B cell (primary cell): ENCODE measurements around the gene SMPDL3B. TPM values are rescaled to one million over a fixed set of nuclear protein-coding genes. Genes with fewer than 3 reads are reported as not detected.

ENCODE experiments used
- ATAC-seq: fragments of 200-7000 bp; cut with Tn5 transposase; one replicate; pipeline ENCODE4 v1.10.0; 2021; ENCODE audit warnings: low read depth, mild to moderate bottlenecking, moderate number of reproducible peaks, moderate library complexity
- CTCF ChIA-PET: fragments of 350-600 bp; sonication (Branson Sonifier 250); formaldehyde crosslinking; loops from one replicate; lab custom pipeline; 2021; ENCODE audit warnings: antibody characterized with exemption, inconsistent platforms; lab: Charles Lee
- POLR2A ChIA-PET: fragments of 350-600 bp; sonication (Branson Sonifier 250); formaldehyde crosslinking; loops from one replicate; lab custom pipeline; 2021; ENCODE audit warnings: antibody characterized with exemption; lab: Charles Lee
- DNase-seq: peaks from one replicate; pipeline ENCODE4 v3.0.0; 2013
- H2AFZ ChIP-seq: 2 replicates; pipeline ENCODE4 v1.6.1; 2012; ENCODE audit warnings: mild to moderate bottlenecking, low read depth, low read length; ENCODE audit not compliant: insufficient read depth, poor library complexity, severe bottlenecking
- H3K27ac ChIP-seq, 2 donors: 1 replicate in 1 of 2; 2 replicates in 1 of 2; pipeline ENCODE4 v1.5.1; 2012 to 2013; ENCODE audit warnings: low read length in 2 of 2, mild to moderate bottlenecking in 2 of 2, moderate library complexity in 1 of 2
- H3K27me3 ChIP-seq, 4 experiments: fragments of 200-600 bp in 1 of 4; sonication (generic) in 1 of 4; replicated peaks in 1 of 4; 1 replicate in 2 of 4; 2 replicates in 2 of 4; pipeline versions ENCODE4 v1.6.1 to v1.7.0; 2013 to 2016; ENCODE audit warnings: low read length in 3 of 4, mild to moderate bottlenecking in 2 of 4, mixed read lengths in 1 of 4, moderate library complexity in 1 of 4; ENCODE audit not compliant: insufficient read depth in 4 of 4, control insufficient read depth in 3 of 4; ENCODE audit errors: control extremely low read depth in 1 of 4
- H3K36me3 ChIP-seq, 2 experiments: replicated peaks in 1 of 2; 1 replicate in 1 of 2; 2 replicates in 1 of 2; pipeline versions ENCODE4 v1.6.1 to v1.7.1; 2013; ENCODE audit warnings: low read length in 1 of 2; ENCODE audit not compliant: insufficient read depth in 2 of 2, control insufficient read depth in 1 of 2; ENCODE audit errors: control extremely low read depth in 1 of 2, extremely low read depth in 1 of 2
- H3K4me1 ChIP-seq, 2 donors: fragments of 200-600 bp in 1 of 2; sonication (generic) in 1 of 2; 1 replicate in 1 of 2; 2 replicates in 1 of 2; pipeline versions ENCODE4 v1.5.1 to v1.6.1; 2013 to 2017; ENCODE audit warnings: low read length in 2 of 2; ENCODE audit not compliant: control insufficient read depth in 2 of 2, insufficient read depth in 2 of 2
- H3K4me2 ChIP-seq: replicated peaks from 2 replicates; pipeline ENCODE3; 2012; ENCODE audit warnings: mild to moderate bottlenecking, low read depth, low read length; ENCODE audit not compliant: poor library complexity, severe bottlenecking
- H3K4me3 ChIP-seq, 5 experiments: fragments of 200-600 bp in 1 of 5; sonication (generic) in 1 of 5; 1 replicate in 3 of 5; 2 replicates in 2 of 5; pipeline versions ENCODE4 v1.5.1 to v1.7.0; 2011 to 2016; ENCODE audit warnings: low read length in 4 of 5, mild to moderate bottlenecking in 4 of 5, low read depth in 2 of 5, control low read depth in 1 of 5, moderate library complexity in 1 of 5; ENCODE audit not compliant: insufficient read depth in 1 of 5; ENCODE audit errors: control extremely low read depth in 1 of 5, extremely low read depth in 1 of 5
- H3K79me2 ChIP-seq: fragments of 200-600 bp; sonication (generic); one replicate; pipeline ENCODE4 v1.6.0; 2016; ENCODE audit warnings: low read length; ENCODE audit not compliant: control insufficient read depth, insufficient read depth
- H3K9ac ChIP-seq: fragments of 200-600 bp; sonication (generic); 2 replicates; pipeline ENCODE4 v1.6.1; 2017; ENCODE audit warnings: mild to moderate bottlenecking, low read length, moderate library complexity
- H3K9me3 ChIP-seq, 3 donors: one replicate each; pipeline versions ENCODE4 v1.6.1 to v1.7.1; 2013; ENCODE audit warnings: low read length in 2 of 3; ENCODE audit not compliant: control insufficient read depth in 2 of 3, insufficient read depth in 1 of 3; ENCODE audit errors: control extremely low read depth in 1 of 3
- H4K20me1 ChIP-seq: 2 replicates; pipeline ENCODE4 v1.6.0; 2012; ENCODE audit warnings: mild to moderate bottlenecking, low read length; ENCODE audit not compliant: insufficient read depth, control insufficient read depth, poor library complexity, severe bottlenecking
- H3K27ac Mint-ChIP-seq: one replicate; pipeline ENCODE4 v1.8.0; 2021; ENCODE audit warnings: mixed read lengths
- H3K27me3 Mint-ChIP-seq: one replicate; pipeline ENCODE4 v1.8.0; 2021; ENCODE audit warnings: mixed read lengths
- H3K4me1 Mint-ChIP-seq: one replicate; pipeline ENCODE4 v1.8.0; 2021; ENCODE audit warnings: mixed read lengths
- H3K4me3 Mint-ChIP-seq: one replicate; pipeline ENCODE4 v1.8.0; 2021; ENCODE audit warnings: mixed read lengths
- H3K9me3 Mint-ChIP-seq: one replicate; pipeline ENCODE4 v1.8.0; 2022; ENCODE audit warnings: mixed read lengths; ENCODE audit not compliant: insufficient read depth
- EZH2 ChIP-seq: IDR thresholded peaks from 2 replicates; pipeline ENCODE4 v1.6.1; 2012; ENCODE audit warnings: borderline replicate concordance, low read depth, mild to moderate bottlenecking, moderate library complexity, low read length; ENCODE audit not compliant: insufficient read depth, poor library complexity, severe bottlenecking
- WGBS: methylation state at CpG from one replicate; pipeline ENCODE4 v1.1.5; 2013; ENCODE audit warnings: missing lambda C conversion rate; ENCODE audit not compliant: insufficient coverage; 5-methylcytosine and 5-hydroxymethylcytosine counted together
- intact Hi-C: fragments of 100-400 bp; cut with micrococcal nuclease; formaldehyde crosslinking; loops from one replicate; pipeline ENCODE4 v1.10.0; 2022
- polyA plus RNA-seq: library from polyadenylated mRNA; depleted of rRNA; stranded (reverse); fragments of >200 nt; gene quantifications from 2 replicates; pipeline ENCODE4 v1.2.3, GENCODE V29; 2012
- total RNA-seq, 2 donors: library from RNA; stranded (reverse); fragments of 120-200 nt in 1 of 2; gene quantifications; 1 replicate in 1 of 2; 2 replicates in 1 of 2; pipeline versions ENCODE4 v1.2.3 to v1.2.4, GENCODE V29; 2013 to 2022
- TF ChIP-seq, protein P1 (sequence below): fragments of 200-600 bp; IDR thresholded peaks from one replicate; pipeline ENCODE4 v1.8.0; 2022; ENCODE audit warnings: antibody characterized with exemption, mild to moderate bottlenecking

SMPDL3B gene
- total and polyA plus RNA-seq, 2 donors (not counting 1 experiment from before 2014, with no cell fraction given), result 0.22 TPM; not detected in 1

DNA sequence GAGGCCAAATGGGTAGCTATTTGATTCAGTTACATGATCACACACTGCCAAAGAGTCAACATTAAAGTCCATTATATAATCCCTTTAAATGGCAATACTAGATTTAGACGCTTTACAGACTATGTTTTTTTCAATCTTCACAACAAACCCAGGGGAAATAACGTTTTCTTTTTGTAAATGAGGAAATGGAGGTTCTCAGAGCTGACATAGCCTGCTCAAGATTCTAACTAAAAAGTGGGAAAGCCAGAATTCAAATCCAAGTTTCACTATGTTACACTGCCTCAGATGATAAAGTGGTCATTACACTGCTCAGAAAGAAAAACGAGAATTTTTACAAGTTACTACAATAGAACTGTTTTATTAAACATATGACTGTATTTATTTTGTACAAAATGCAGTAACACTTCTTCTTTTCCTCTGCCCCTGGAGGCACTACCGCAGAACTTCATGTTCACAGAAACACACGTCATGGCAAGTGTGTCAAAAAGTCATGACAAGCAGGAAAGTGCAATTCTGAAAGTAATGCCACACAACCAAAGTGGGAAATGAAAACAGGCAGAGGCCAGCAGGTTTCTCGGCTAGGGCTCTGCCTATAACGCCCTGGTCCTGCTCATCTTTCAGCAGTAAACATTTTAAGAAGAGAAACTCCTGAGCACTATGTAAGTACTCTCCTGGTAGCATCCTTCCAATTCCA is 43.5 kb upstream of the SMPDL3B start:
- Histone ChIP-seq H3K4me1 (peaks cover 40 to 64% of the 10 kb centered on the region in 2 donors), H3K4me3 (peak overlapping the region in 2 of 5 experiments; percentile 7 to 12), H2AFZ (peak overlapping the region; percentile 66), H3K27ac (peak overlapping the region; percentile 92 to 94), H3K9ac (peak overlapping the region; percentile 23), H3K9me3 (no peaks in the 10 kb centered on the region), H4K20me1 (no peaks in the 10 kb centered on the region), H3K27me3 (no peaks in the 10 kb centered on the region), H3K4me2 (peak overlapping the region; percentile 52), H3K36me3 (peaks cover 2 to 51% of the 10 kb centered on the region in 2 experiments), H3K79me2 (no peaks in the 10 kb centered on the region)
- DNase-seq (peak; percentile 88), ATAC-seq (peak; percentile 81)
- Mint-ChIP-seq H3K27ac (peak overlapping the region; percentile 96), H3K4me3 (peak overlapping the region; percentile 82), H3K27me3 (no peaks in the 10 kb centered on the region), H3K9me3 (no peaks in the 10 kb centered on the region), H3K4me1 (peaks cover 57% of the 10 kb centered on the region)
- intact Hi-C loops, result loop anchor here (1.0 kb wide), 2 partner anchors 16 to 33 kb away; no protein-coding TSS in a partner anchor
- WGBS, result 0% methylated on average over 4 of the region's 7 CpGs
- ChIA-PET CTCF (interaction anchor here (1.1 to 3.1 kb wide), 7 partner anchors 16 to 200 kb away, joined by 4 to 28 read pairs (median 7); no protein-coding TSS in a partner anchor), POLR2A (interaction anchor here (0.5 to 2.3 kb wide), 4 partner anchors 17 to 647 kb away, joined by 3 to 22 read pairs (median 4); partner anchors contain the start of gene THEMIS2)
- TF ChIP-seq EZH2, result no peak
- TF ChIP-seq, protein P1, sequence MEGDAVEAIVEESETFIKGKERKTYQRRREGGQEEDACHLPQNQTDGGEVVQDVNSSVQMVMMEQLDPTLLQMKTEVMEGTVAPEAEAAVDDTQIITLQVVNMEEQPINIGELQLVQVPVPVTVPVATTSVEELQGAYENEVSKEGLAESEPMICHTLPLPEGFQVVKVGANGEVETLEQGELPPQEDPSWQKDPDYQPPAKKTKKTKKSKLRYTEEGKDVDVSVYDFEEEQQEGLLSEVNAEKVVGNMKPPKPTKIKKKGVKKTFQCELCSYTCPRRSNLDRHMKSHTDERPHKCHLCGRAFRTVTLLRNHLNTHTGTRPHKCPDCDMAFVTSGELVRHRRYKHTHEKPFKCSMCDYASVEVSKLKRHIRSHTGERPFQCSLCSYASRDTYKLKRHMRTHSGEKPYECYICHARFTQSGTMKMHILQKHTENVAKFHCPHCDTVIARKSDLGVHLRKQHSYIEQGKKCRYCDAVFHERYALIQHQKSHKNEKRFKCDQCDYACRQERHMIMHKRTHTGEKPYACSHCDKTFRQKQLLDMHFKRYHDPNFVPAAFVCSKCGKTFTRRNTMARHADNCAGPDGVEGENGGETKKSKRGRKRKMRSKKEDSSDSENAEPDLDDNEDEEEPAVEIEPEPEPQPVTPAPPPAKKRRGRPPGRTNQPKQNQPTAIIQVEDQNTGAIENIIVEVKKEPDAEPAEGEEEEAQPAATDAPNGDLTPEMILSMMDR, result peak; percentile 68

DNA sequence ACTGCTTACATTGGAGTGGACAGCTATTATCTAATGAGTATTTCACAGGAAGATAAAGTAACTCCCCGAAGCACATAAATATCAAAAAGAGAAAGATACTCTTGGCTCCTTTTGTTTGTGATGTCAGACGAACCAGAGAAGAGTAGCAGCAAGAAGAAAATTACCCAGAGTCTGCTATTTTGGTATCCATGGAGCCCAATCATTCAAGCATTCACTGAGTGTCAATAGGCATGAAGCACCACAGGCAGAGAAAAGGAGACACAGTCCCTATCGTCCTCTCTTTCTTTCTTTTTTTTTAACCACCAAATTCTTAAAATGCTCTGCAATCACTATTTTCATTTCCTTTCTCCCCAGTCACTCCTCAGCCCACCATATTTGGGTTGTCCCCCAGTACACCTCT is 40.3 kb upstream of the SMPDL3B start:
- H3K9me3 ChIP-seq, result no peaks in the 10 kb centered on the region
- no peaks in the 10 kb centered on the region for H4K20me1 ChIP-seq
- H3K27me3 ChIP-seq, result no peaks in the 10 kb centered on the region
- H3K9me3 Mint-ChIP-seq, result no peaks in the 10 kb centered on the region
- intact Hi-C loops, result no loop called here
- no peak overlapping the region for H3K4me3 Mint-ChIP-seq
- H3K4me1 ChIP-seq, result peaks cover 26 to 37% of the 10 kb centered on the region in 2 donors
- H3K4me2 ChIP-seq, result no peak overlapping the region
- H3K36me3 ChIP-seq, result peaks cover 6 to 67% of the 10 kb centered on the region in 2 experiments
- H3K4me3 ChIP-seq, result no peak overlapping the region
- WGBS, result 85% methylated on average over 2 of the region's 3 CpGs
- ATAC-seq, result no peak
- POLR2A ChIA-PET, result interaction anchor here (1.2 kb wide), 1 partner anchor 46 kb away, joined by 3 read pairs; no protein-coding TSS in a partner anchor
- no peaks in the 10 kb centered on the region for H3K27me3 Mint-ChIP-seq
- H3K79me2 ChIP-seq, result no peaks in the 10 kb centered on the region
- no peak overlapping the region for H2AFZ ChIP-seq
- H3K27ac ChIP-seq, result peak overlapping the region in 1 of 2 donors; percentile 47
- no peak for DNase-seq
- TF ChIP-seq EZH2, result no peak
- TF ChIP-seq, protein P1, result no peak
- H3K4me1 Mint-ChIP-seq, result peaks cover 33% of the 10 kb centered on the region
- peak overlapping the region; percentile 63 for H3K27ac Mint-ChIP-seq
- CTCF ChIA-PET, result interaction anchor here (1.0 to 1.2 kb wide), 3 partner anchors 16 to 38 kb away, joined by 3 to 6 read pairs (median 3); no protein-coding TSS in a partner anchor
- H3K9ac ChIP-seq, result no peak overlapping the region
